HEK293 (cell line): ENCODE results near the gene RTRAF.

Experiments
- CTCF ChIA-PET: fragments of 350-600 bp; formaldehyde crosslinking; extraction: SDS; loops from one replicate; lab custom pipeline; 2021; ENCODE audit warnings: antibody characterized with exemption; lab: Yijun Ruan, JAX
- POLR2A ChIA-PET: fragments of 300-600 bp; formaldehyde crosslinking; extraction: SDS; loops from one replicate; lab custom pipeline; 2020; ENCODE audit warnings: antibody characterized with exemption, inconsistent platforms; lab: Yijun Ruan, JAX
- H3K27ac ChIP-seq: fragments of 200-500 bp; sonication (Bioruptor generic); 2 replicates; pipeline ENCODE4 v1.5.1; 2014; ENCODE audit warnings: low read depth, low read length, control low read depth, inconsistent platforms; ENCODE audit errors: extremely low read depth
- H3K36me3 ChIP-seq, 2 experiments: fragments of 200-500 bp in 1 of 2; sonication (Bioruptor generic) in 1 of 2; 1 replicate in 1 of 2; 2 replicates in 1 of 2; pipeline ENCODE4 v1.5.1; 2014 to 2017; ENCODE audit warnings: inconsistent platforms in 2 of 2, low read length in 2 of 2; ENCODE audit not compliant: control insufficient read depth in 2 of 2, insufficient read depth in 1 of 2
- H3K4me1 ChIP-seq: fragments of 200-500 bp; sonication (Bioruptor generic); 2 replicates; pipeline ENCODE4 v1.5.1; 2014; ENCODE audit warnings: mild to moderate bottlenecking, low read length, inconsistent platforms; ENCODE audit not compliant: control insufficient read depth, insufficient read depth
- H3K4me3 ChIP-seq: 2 replicates; pipeline ENCODE4 v1.5.1; 2011; ENCODE audit warnings: low read depth, mild to moderate bottlenecking, control low read depth, low read length, moderate library complexity
- H3K9me3 ChIP-seq: fragments of 200-500 bp; sonication (Bioruptor generic); 2 replicates; pipeline ENCODE4 v1.5.1; 2014; ENCODE audit warnings: low read depth, low read length, inconsistent platforms; ENCODE audit not compliant: control insufficient read depth, insufficient read depth
- BCL11B ChIP-seq: fragments of 450-650 bp; formaldehyde crosslinking; IDR thresholded peaks from 2 replicates; pipeline ENCODE4 v1.5.1; 2016; ENCODE audit warnings: low read depth, missing biosample characterization, missing genetic modification characterization
- IKZF3 ChIP-seq: fragments of 450-650 bp; IDR thresholded peaks from 2 replicates; pipeline ENCODE4 v1.5.0; 2018; ENCODE audit warnings: missing biosample characterization, mild to moderate bottlenecking, missing genetic modification characterization, moderate library complexity
- INSM2 ChIP-seq: fragments of 450-650 bp; formaldehyde crosslinking; IDR thresholded peaks from 2 replicates; pipeline ENCODE4 v1.5.1; 2016; ENCODE audit warnings: missing biosample characterization, missing genetic modification characterization
- KLF8 ChIP-seq: fragments of 450-650 bp; formaldehyde crosslinking; IDR thresholded peaks from 2 replicates; pipeline ENCODE4 v1.5.1; 2016; ENCODE audit warnings: missing biosample characterization, missing genetic modification characterization
- PRDM1 ChIP-seq: fragments of 450-650 bp; formaldehyde crosslinking; IDR thresholded peaks from 2 replicates; pipeline ENCODE4; 2016; ENCODE audit warnings: missing biosample characterization, missing genetic modification characterization
- SALL2 ChIP-seq: fragments of 450-650 bp; formaldehyde crosslinking; IDR thresholded peaks from 2 replicates; pipeline ENCODE4 v1.5.0; 2017; ENCODE audit warnings: missing biosample characterization, mild to moderate bottlenecking, missing genetic modification characterization, borderline replicate concordance
- ZBTB21 ChIP-seq: fragments of 450-650 bp; formaldehyde crosslinking; IDR thresholded peaks from 2 replicates; pipeline ENCODE4 v1.5.1; 2017; ENCODE audit warnings: missing biosample characterization, missing genetic modification characterization
- ZBTB8A ChIP-seq: fragments of 450-650 bp; formaldehyde crosslinking; IDR thresholded peaks from 2 replicates; pipeline ENCODE4 v1.5.1; 2016; ENCODE audit warnings: missing biosample characterization, missing genetic modification characterization
- ZFP3 ChIP-seq: fragments of 450-650 bp; formaldehyde crosslinking; IDR thresholded peaks from 2 replicates; pipeline ENCODE4 v1.5.1; 2016; ENCODE audit warnings: low read depth, missing biosample characterization, missing genetic modification characterization
- ZFP41 ChIP-seq: fragments of 450-650 bp; formaldehyde crosslinking; IDR thresholded peaks from 2 replicates; pipeline ENCODE4 v1.5.1; 2016; ENCODE audit warnings: missing biosample characterization, missing genetic modification characterization, borderline replicate concordance
- ZIC2 ChIP-seq: fragments of 450-650 bp; formaldehyde crosslinking; IDR thresholded peaks from 2 replicates; pipeline ENCODE4 v1.5.1; 2016; ENCODE audit warnings: missing biosample characterization, missing genetic modification characterization
- ZNF132 ChIP-seq: fragments of 450-650 bp; formaldehyde crosslinking; IDR thresholded peaks from 2 replicates; pipeline ENCODE4 v1.5.1; 2017; ENCODE audit warnings: missing biosample characterization, missing genetic modification characterization, borderline replicate concordance
- ZNF16 ChIP-seq: fragments of 450-650 bp; formaldehyde crosslinking; IDR thresholded peaks from 2 replicates; pipeline ENCODE4 v1.5.1; 2016; ENCODE audit warnings: low read depth, missing biosample characterization, missing genetic modification characterization
- ZNF174 ChIP-seq: fragments of 450-650 bp; formaldehyde crosslinking; IDR thresholded peaks from 2 replicates; pipeline ENCODE4 v1.5.0; 2017; ENCODE audit warnings: missing biosample characterization, mild to moderate bottlenecking, missing genetic modification characterization
- ZNF211 ChIP-seq: fragments of 450-650 bp; formaldehyde crosslinking; IDR thresholded peaks from 2 replicates; pipeline ENCODE4 v1.5.1; 2016; ENCODE audit warnings: low read depth, missing biosample characterization, missing genetic modification characterization
- ZNF239 ChIP-seq: fragments of 450-650 bp; formaldehyde crosslinking; IDR thresholded peaks from 2 replicates; pipeline ENCODE4 v1.5.1; 2016; ENCODE audit warnings: missing biosample characterization, missing genetic modification characterization
- ZNF292 ChIP-seq: fragments of 450-650 bp; formaldehyde crosslinking; IDR thresholded peaks from 2 replicates; pipeline ENCODE4 v1.5.1; 2016; ENCODE audit warnings: low read depth, missing biosample characterization, missing genetic modification characterization, borderline replicate concordance
- ZNF37A ChIP-seq: fragments of 450-650 bp; IDR thresholded peaks from 2 replicates; pipeline ENCODE4 v1.5.1; 2018; ENCODE audit warnings: missing biosample characterization, missing genetic modification characterization
- ZNF530 ChIP-seq: fragments of 450-650 bp; formaldehyde crosslinking; IDR thresholded peaks from 2 replicates; pipeline ENCODE4 v1.5.1; 2016; ENCODE audit warnings: low read depth, missing biosample characterization, missing genetic modification characterization
- ZNF555 ChIP-seq: fragments of 450-650 bp; formaldehyde crosslinking; conservative IDR thresholded peaks from 2 replicates; pipeline ENCODE4 v1.5.1; 2017; ENCODE audit warnings: missing biosample characterization, mild to moderate bottlenecking, missing genetic modification characterization, inconsistent platforms
- ZNF571 ChIP-seq: fragments of 450-650 bp; formaldehyde crosslinking; IDR thresholded peaks from 2 replicates; pipeline ENCODE4 v1.5.0; 2017; ENCODE audit warnings: missing biosample characterization, missing genetic modification characterization
- ZNF596 ChIP-seq: fragments of 450-650 bp; IDR thresholded peaks from 2 replicates; pipeline ENCODE4 v1.5.0; 2018; ENCODE audit warnings: missing biosample characterization, mild to moderate bottlenecking, missing genetic modification characterization, moderate library complexity
- ZNF626 ChIP-seq: fragments of 450-650 bp; sonication (Bioruptor Pico); formaldehyde crosslinking; IDR thresholded peaks from 2 replicates; pipeline ENCODE4 v1.5.1; 2018; ENCODE audit warnings: missing biosample characterization, missing genetic modification characterization, inconsistent platforms
- ZNF645 ChIP-seq: fragments of 450-650 bp; formaldehyde crosslinking; IDR thresholded peaks from 2 replicates; pipeline ENCODE4; 2016; ENCODE audit warnings: missing biosample characterization, missing genetic modification characterization
- ZNF658 ChIP-seq: fragments of 450-650 bp; formaldehyde crosslinking; IDR thresholded peaks from 2 replicates; pipeline ENCODE4; 2016; ENCODE audit warnings: missing biosample characterization, missing genetic modification characterization
- ZNF670 ChIP-seq: fragments of 450-650 bp; formaldehyde crosslinking; IDR thresholded peaks from 2 replicates; pipeline ENCODE4 v1.5.1; 2016; ENCODE audit warnings: missing biosample characterization, missing genetic modification characterization, low read depth
- ZNF701 ChIP-seq: fragments of 450-650 bp; formaldehyde crosslinking; IDR thresholded peaks from 2 replicates; pipeline ENCODE4 v1.5.1; 2016; ENCODE audit warnings: missing biosample characterization, missing genetic modification characterization
- ZNF76 ChIP-seq: fragments of 450-650 bp; formaldehyde crosslinking; IDR thresholded peaks from 2 replicates; pipeline ENCODE4; 2016; ENCODE audit warnings: low read depth, missing biosample characterization, missing genetic modification characterization, borderline replicate concordance
- ZNF843 ChIP-seq: fragments of 450-650 bp; formaldehyde crosslinking; IDR thresholded peaks from 2 replicates; pipeline ENCODE4 v1.5.1; 2016; ENCODE audit warnings: missing biosample characterization, missing genetic modification characterization
- TF ChIP-seq, protein P1 (sequence below): fragments of 450-650 bp; formaldehyde crosslinking; IDR thresholded peaks from 2 replicates; pipeline ENCODE4 v1.5.1; 2017; ENCODE audit warnings: missing biosample characterization, missing genetic modification characterization
- TF ChIP-seq, protein P2 (sequence below): fragments of 450-650 bp; formaldehyde crosslinking; IDR thresholded peaks from 2 replicates; pipeline ENCODE4 v1.5.1; 2016; ENCODE audit warnings: missing biosample characterization, missing genetic modification characterization

Gene RTRAF

GRCh38 chr14:52039124-52039815, 49.9 kb downstream of the RTRAF start:
- POLR2A ChIA-PET, result no interaction called here
- Histone ChIP-seq H3K27ac (no peak overlapping the region), H3K4me1 (no peaks in the 10 kb centered on the region), H3K9me3 (no peaks in the 10 kb centered on the region), H3K4me3 (no peak overlapping the region), H3K36me3 (peaks cover 0 to 25% of the 10 kb centered on the region in 2 experiments; a peak in 2 of 3 replicates)
- CTCF ChIA-PET, result interaction anchor here (1.4 kb wide), 1 partner anchor 94 kb away, joined by 3 read pairs; no protein-coding TSS in a partner anchor
- TF ChIP-seq ZNF645 (tag by site-specific recombination) (no peak), ZNF701 (tag by site-specific recombination) (no peak), ZNF530 (tag by site-specific recombination) (no peak), IKZF3 (no peak), BCL11B (no peak), ZNF239 (tag by site-specific recombination) (no peak), ZNF132 (no peak), ZNF76 (tag by site-specific recombination) (no peak), ZNF555 (tag by site-specific recombination) (no peak), ZNF16 (no peak), ZNF843 (tag by site-specific recombination) (no peak), ZNF37A (tag by site-specific recombination) (no peak), ZFP41 (tag by site-specific recombination) (no peak), SALL2 (tag by site-specific recombination) (no peak), ZBTB8A (tag by site-specific recombination) (no peak), ZNF670 (tag by site-specific recombination) (no peak), ZNF292 (tag by site-specific recombination) (no peak), ZNF658 (no peak)
- TF ChIP-seq, protein P1, sequence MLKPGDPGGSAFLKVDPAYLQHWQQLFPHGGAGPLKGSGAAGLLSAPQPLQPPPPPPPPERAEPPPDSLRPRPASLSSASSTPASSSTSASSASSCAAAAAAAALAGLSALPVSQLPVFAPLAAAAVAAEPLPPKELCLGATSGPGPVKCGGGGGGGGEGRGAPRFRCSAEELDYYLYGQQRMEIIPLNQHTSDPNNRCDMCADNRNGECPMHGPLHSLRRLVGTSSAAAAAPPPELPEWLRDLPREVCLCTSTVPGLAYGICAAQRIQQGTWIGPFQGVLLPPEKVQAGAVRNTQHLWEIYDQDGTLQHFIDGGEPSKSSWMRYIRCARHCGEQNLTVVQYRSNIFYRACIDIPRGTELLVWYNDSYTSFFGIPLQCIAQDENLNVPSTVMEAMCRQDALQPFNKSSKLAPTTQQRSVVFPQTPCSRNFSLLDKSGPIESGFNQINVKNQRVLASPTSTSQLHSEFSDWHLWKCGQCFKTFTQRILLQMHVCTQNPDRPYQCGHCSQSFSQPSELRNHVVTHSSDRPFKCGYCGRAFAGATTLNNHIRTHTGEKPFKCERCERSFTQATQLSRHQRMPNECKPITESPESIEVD (tag by site-specific recombination), result no peak
- TF ChIP-seq, protein P2, sequence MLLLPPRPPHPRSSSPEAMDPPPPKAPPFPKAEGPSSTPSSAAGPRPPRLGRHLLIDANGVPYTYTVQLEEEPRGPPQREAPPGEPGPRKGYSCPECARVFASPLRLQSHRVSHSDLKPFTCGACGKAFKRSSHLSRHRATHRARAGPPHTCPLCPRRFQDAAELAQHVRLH (tag by site-specific recombination), result no peak

- Histone ChIP-seq H3K36me3 (peaks cover 0 to 25% of the 10 kb centered on the region in 2 experiments; a peak in 2 of 3 replicates), H3K9me3 (no peaks in the 10 kb centered on the region), H3K4me1 (no peaks in the 10 kb centered on the region), H3K27ac (no peak overlapping the region), H3K4me3 (no peak overlapping the region)
- ChIA-PET POLR2A (no interaction called here), CTCF (interaction anchor here (0.9 to 1.1 kb wide), 2 partner anchors 17 to 94 kb away, joined by 3 read pairs; no protein-coding TSS in a partner anchor)
- no peak for TF ChIP-seq ZBTB21
- no peak for TF ChIP-seq KLF8 (tag by site-specific recombination)
- no peak for TF ChIP-seq ZIC2 (tag by site-specific recombination)
- no peak for TF ChIP-seq ZNF843 (tag by site-specific recombination)
- TF ChIP-seq ZNF571 (tag by site-specific recombination), result no peak
- no peak for TF ChIP-seq ZNF596 (tag by site-specific recombination)
- TF ChIP-seq ZNF626 (tag by site-specific recombination), result no peak
- TF ChIP-seq ZNF211 (tag by site-specific recombination), result no peak
- TF ChIP-seq ZNF174 (tag by site-specific recombination), result no peak
- no peak for TF ChIP-seq INSM2
- TF ChIP-seq ZFP3 (tag by site-specific recombination), result no peak
- no peak for TF ChIP-seq PRDM1 (tag by site-specific recombination)
Observed at GRCh38 chr14:52040598-52040997, 51.3 kb downstream of the RTRAF start.
